DOHH2 (cell line): ENCODE data around the gene OTX1.

Experiments
- H3F3A ChIP-seq: fragments of 200-600 bp; sonication (generic), shearing (Covaris generic); 2 replicates; pipeline ENCODE4 v1.6.0; 2016; ENCODE audit warnings: antibody characterized with exemption, mild to moderate bottlenecking; ENCODE audit not compliant: control insufficient read depth, insufficient read depth
- H3K27ac ChIP-seq: fragments of 200-600 bp; sonication (generic); 2 replicates; pipeline ENCODE4 v1.5.1; 2014; ENCODE audit warnings: low read depth, mild to moderate bottlenecking, low read length, moderate library complexity
- H3K27me3 ChIP-seq: fragments of 200-600 bp; sonication (generic); 2 replicates; pipeline ENCODE4 v1.6.1; 2014; ENCODE audit warnings: mild to moderate bottlenecking, low read length, mixed read lengths; ENCODE audit not compliant: control insufficient read depth
- H3K36me3 ChIP-seq: fragments of 200-600 bp; sonication (generic); 2 replicates; pipeline ENCODE4 v1.6.1; 2014; ENCODE audit warnings: mild to moderate bottlenecking, low read length, moderate library complexity, mixed read lengths; ENCODE audit not compliant: control insufficient read depth
- H3K4me1 ChIP-seq: fragments of 200-600 bp; sonication (generic); 2 replicates; pipeline ENCODE4 v1.6.1; 2014; ENCODE audit warnings: mild to moderate bottlenecking, low read length, mixed read lengths; ENCODE audit not compliant: control insufficient read depth
- H3K4me2 ChIP-seq: fragments of 200-600 bp; sonication (generic); 2 replicates; pipeline ENCODE4 v1.6.0; 2014; ENCODE audit warnings: mild to moderate bottlenecking, low read length, moderate library complexity
- H3K4me3 ChIP-seq: fragments of 200-600 bp; sonication (generic); 2 replicates; pipeline ENCODE4 v1.5.1; 2014; ENCODE audit warnings: mild to moderate bottlenecking, low read length, mixed read lengths
- H3K79me2 ChIP-seq: fragments of 200-600 bp; sonication (generic); 2 replicates; pipeline ENCODE4 v1.6.1; 2014; ENCODE audit warnings: mild to moderate bottlenecking, low read length, mixed read lengths; ENCODE audit not compliant: control insufficient read depth
- H3K9me2 ChIP-seq: fragments of 200-600 bp; sonication (generic); replicated peaks from 2 replicates; pipeline ENCODE4 v1.6.1; 2014; ENCODE audit warnings: mild to moderate bottlenecking, low read length, mixed read lengths; ENCODE audit not compliant: control insufficient read depth
- H3K9me3 ChIP-seq: fragments of 200-600 bp; sonication (generic); 2 replicates; pipeline ENCODE4 v1.6.1; 2014; ENCODE audit warnings: antibody characterized with exemption, low read length, mixed read lengths; ENCODE audit not compliant: control insufficient read depth, insufficient read depth
- H4K20me1 ChIP-seq: fragments of 200-600 bp; sonication (generic); 2 replicates; pipeline ENCODE4 v1.6.0; 2014; ENCODE audit warnings: low read depth, mild to moderate bottlenecking, antibody characterized with exemption, low read length, moderate library complexity; ENCODE audit not compliant: control insufficient read depth, insufficient read depth
- EZH2phosphoT487 ChIP-seq: fragments of 200-600 bp; sonication (generic); IDR thresholded peaks from 2 replicates; pipeline ENCODE4 v1.6.1; 2017; ENCODE audit warnings: borderline replicate concordance, mild to moderate bottlenecking, antibody characterized with exemption, low read length, moderate library complexity, mixed read lengths
- TF ChIP-seq, protein P1 (sequence below): fragments of 200-600 bp; sonication (generic); IDR thresholded peaks from one replicate; pipeline ENCODE4 v1.5.1; 2014; ENCODE audit warnings: antibody characterized with exemption, mild to moderate bottlenecking, low read depth, low read length; ENCODE audit not compliant: poor library complexity, severe bottlenecking

The OTX1 gene

GRCh38 chr2:63041592-63041991 lies 9.0 kb upstream of the OTX1 start:
- Histone ChIP-seq H3K4me2 (no peak overlapping the region), H3K9me2 (no peaks in the 10 kb centered on the region), H3K36me3 (no peaks in the 10 kb centered on the region), H3K9me3 (no peaks in the 10 kb centered on the region), H3K4me3 (no peak overlapping the region), H3K4me1 (peaks cover 3% of the 10 kb centered on the region), H4K20me1 (no peaks in the 10 kb centered on the region), H3K79me2 (no peaks in the 10 kb centered on the region), H3K27me3 (peaks cover 2% of the 10 kb centered on the region), H3K27ac (no peak overlapping the region), H3F3A (peaks cover 7% of the 10 kb centered on the region)
- TF ChIP-seq EZH2phosphoT487, result no peak
- TF ChIP-seq, protein P1, sequence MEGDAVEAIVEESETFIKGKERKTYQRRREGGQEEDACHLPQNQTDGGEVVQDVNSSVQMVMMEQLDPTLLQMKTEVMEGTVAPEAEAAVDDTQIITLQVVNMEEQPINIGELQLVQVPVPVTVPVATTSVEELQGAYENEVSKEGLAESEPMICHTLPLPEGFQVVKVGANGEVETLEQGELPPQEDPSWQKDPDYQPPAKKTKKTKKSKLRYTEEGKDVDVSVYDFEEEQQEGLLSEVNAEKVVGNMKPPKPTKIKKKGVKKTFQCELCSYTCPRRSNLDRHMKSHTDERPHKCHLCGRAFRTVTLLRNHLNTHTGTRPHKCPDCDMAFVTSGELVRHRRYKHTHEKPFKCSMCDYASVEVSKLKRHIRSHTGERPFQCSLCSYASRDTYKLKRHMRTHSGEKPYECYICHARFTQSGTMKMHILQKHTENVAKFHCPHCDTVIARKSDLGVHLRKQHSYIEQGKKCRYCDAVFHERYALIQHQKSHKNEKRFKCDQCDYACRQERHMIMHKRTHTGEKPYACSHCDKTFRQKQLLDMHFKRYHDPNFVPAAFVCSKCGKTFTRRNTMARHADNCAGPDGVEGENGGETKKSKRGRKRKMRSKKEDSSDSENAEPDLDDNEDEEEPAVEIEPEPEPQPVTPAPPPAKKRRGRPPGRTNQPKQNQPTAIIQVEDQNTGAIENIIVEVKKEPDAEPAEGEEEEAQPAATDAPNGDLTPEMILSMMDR, result no peak

GRCh38 chr2:63044362-63045327 lies 6.0 kb upstream of the OTX1 start:
- Histone ChIP-seq H3K9me2 (no peaks in the 10 kb centered on the region), H3K4me3 (no peak overlapping the region), H3K27me3 (peaks cover 33% of the 10 kb centered on the region), H3K9me3 (no peaks in the 10 kb centered on the region), H3K4me2 (no peak overlapping the region), H3F3A (peaks cover 13% of the 10 kb centered on the region), H4K20me1 (0 out of 2 replicates have a peak, but pooled peaks cover 3% of the 10 kb centered on the region), H3K4me1 (peaks cover 23% of the 10 kb centered on the region), H3K79me2 (no peaks in the 10 kb centered on the region), H3K36me3 (no peaks in the 10 kb centered on the region), H3K27ac (no peak overlapping the region)
- TF ChIP-seq, protein P1, result no peak
- TF ChIP-seq EZH2phosphoT487, result no peak

DNA sequence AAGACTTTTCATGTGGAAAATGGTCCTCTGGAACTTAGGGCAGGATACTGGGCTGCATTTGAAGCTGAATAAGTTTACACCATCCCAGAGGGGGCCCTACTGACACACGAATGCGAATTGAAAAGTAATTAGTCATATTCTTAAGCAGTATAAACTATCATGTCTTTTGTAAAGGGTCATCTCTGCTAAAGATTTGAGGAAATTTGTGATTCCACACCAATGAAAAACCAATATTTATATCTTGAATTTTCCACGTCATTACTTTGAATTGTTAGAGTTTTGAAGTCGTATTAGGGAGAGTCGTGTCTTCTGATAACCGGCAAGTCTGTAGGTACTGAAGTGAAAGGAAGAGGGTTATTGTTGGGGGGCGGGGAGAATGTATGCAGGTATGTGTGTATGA lies 4.1 kb upstream of the OTX1 start:
- Histone ChIP-seq H3K27me3 (peaks cover 44% of the 10 kb centered on the region), H3K4me3 (no peak overlapping the region), H3K9me3 (no peaks in the 10 kb centered on the region), H3K79me2 (no peaks in the 10 kb centered on the region), H3F3A (peaks cover 15% of the 10 kb centered on the region), H3K36me3 (no peaks in the 10 kb centered on the region), H4K20me1 (0 out of 2 replicates have a peak, but pooled peaks cover 3% of the 10 kb centered on the region), H3K4me2 (no peak overlapping the region), H3K27ac (no peak overlapping the region), H3K9me2 (no peaks in the 10 kb centered on the region), H3K4me1 (peaks cover 30% of the 10 kb centered on the region)
- TF ChIP-seq, protein P1, result no peak
- no peak for TF ChIP-seq EZH2phosphoT487
